Stomach (tissue), 9 donors: ENCODE data around the gene SZT2. TPM values are rescaled to one million over a fixed set of nuclear protein-coding genes. Genes with fewer than 3 reads are reported as not detected.
A peak's percentile ranks its signal among the peaks of the same experiment; 100 is the strongest.

ENCODE experiments used
- DNase-seq, 2 donors: peaks; one replicate each; pipeline versions ENCODE4 v3.0.0 to v3.0.0-alpha.2; 2013 to 2019
- H3K27ac ChIP-seq, 5 donors: fragments of 200-600 bp in 4 of 5; sonication (generic) in 4 of 5; one replicate each; pipeline ENCODE4 v1.5.1; 2013 to 2019; ENCODE audit warnings: mild to moderate bottlenecking in 1 of 5, moderate library complexity in 1 of 5
- H3K27me3 ChIP-seq, 3 donors: fragments of 200-600 bp; sonication (generic); one replicate each; pipeline ENCODE4 v1.5.1; 2017 to 2019; ENCODE audit warnings: mixed run types in 1 of 3
- H3K36me3 ChIP-seq, 4 donors: fragments of 200-600 bp; sonication (generic); 1 replicate in 3 of 4; 2 replicates in 1 of 4; pipeline ENCODE4 v1.5.1; 2016 to 2019
- H3K4me1 ChIP-seq, 4 donors: fragments of 200-600 bp; sonication (generic); one replicate each; pipeline ENCODE4 v1.5.1; 2016 to 2019
- H3K4me3 ChIP-seq, 4 donors: fragments of 200-600 bp; sonication (generic) in 3 of 4; one replicate each; pipeline ENCODE4 v1.5.1; 2016 to 2019; ENCODE audit warnings: mild to moderate bottlenecking in 1 of 4
- H3K9me3 ChIP-seq, 4 donors: fragments of 200-600 bp; sonication (generic); one replicate each; pipeline ENCODE4 v1.5.1; 2016 to 2019
- EP300 ChIP-seq: sonication (generic); formaldehyde crosslinking; IDR thresholded peaks from one replicate; pipeline ENCODE4 v1.6.1; 2017; ENCODE audit warnings: antibody characterized with exemption
- POLR2A ChIP-seq, 4 donors: fragments of 450-650 bp; IDR thresholded peaks; one replicate each; pipeline ENCODE4 v1.6.1; 2016; ENCODE audit warnings: antibody characterized with exemption in 4 of 4, control low read depth in 2 of 4, mild to moderate bottlenecking in 1 of 4, moderate library complexity in 1 of 4
- POLR2AphosphoS5 ChIP-seq, 3 donors: sonication (generic); formaldehyde crosslinking; IDR thresholded peaks; one replicate each; pipeline ENCODE4 v1.6.1; 2016; ENCODE audit warnings: antibody characterized with exemption in 3 of 3
- WGBS, 5 donors: extraction: QIAGEN DNeasy Blood & Tissue Kit in 3 of 5; methylation state at CpG; one replicate each; pipeline versions ENCODE4 v1.1.5 to v1.1.7; 2013 to 2018; 5-methylcytosine and 5-hydroxymethylcytosine counted together
- intact Hi-C: fragments of 100-400 bp; cut with DNase I; formaldehyde crosslinking; loops from one replicate; pipeline ENCODE4 v1.15.1; 2023; ENCODE audit warnings: low total_unique reads
- polyA plus RNA-seq, 3 donors: library from polyadenylated mRNA; stranded (reverse); fragments of 200-250 nt; gene quantifications; one replicate each; pipeline ENCODE4 v1.2.3, GENCODE V29; 2013
- total RNA-seq, 5 donors: library from RNA; depleted of rRNA; stranded (reverse); fragments of >200 nt; gene quantifications; one replicate each; pipeline versions ENCODE4 v1.1.0 to v1.2.3, GENCODE V29; 2014 to 2016
- TF ChIP-seq, protein P1 (sequence below), 7 experiments: fragments of 450-650 bp in 4 of 7; fragments of 200-600 bp in 3 of 7; sonication (generic) in 3 of 7; IDR thresholded peaks; one replicate each; pipeline ENCODE4 v1.5.1; 2016 to 2019; ENCODE audit warnings: antibody characterized with exemption in 7 of 7, control low read depth in 2 of 7, mild to moderate bottlenecking in 1 of 7
- donor health status: healthy with polysubstance abuse.
- donor health status: Bipolar disorder and iron deficiency.
- donor health status: healthy.

The SZT2 gene
- total and polyA plus RNA-seq, 8 donors, result 4.9 to 69.3 (median 52.9) TPM

DNA sequence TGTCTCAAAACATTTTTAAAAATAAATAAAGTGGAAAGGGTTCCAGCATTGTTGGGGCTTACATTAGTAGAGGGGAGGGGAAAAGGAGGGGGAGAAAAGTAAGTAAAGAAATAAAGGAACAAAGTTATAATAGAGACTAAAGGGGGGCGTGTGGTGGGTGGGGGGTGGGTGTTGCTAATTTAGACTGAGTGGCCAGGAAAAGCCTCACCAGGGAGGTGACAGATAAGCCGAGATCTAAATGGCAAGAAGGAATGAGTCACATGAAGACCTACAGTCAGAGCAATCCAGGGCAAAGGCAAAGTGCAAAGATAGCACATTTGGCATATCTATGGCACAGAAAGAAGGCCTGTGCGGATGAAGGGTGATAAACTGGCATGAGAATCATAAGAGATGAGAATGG, 44.6 kb upstream of the SZT2 start:
- Histone ChIP-seq H3K4me3 (no peak overlapping the region), H3K27ac (peak overlapping the region in 4 of 5 donors; percentile 20 to 57 (median 33)), H3K4me1 (peaks cover 7 to 39% (median 23%) of the 10 kb centered on the region in 4 donors), H3K27me3 (no peaks in the 10 kb centered on the region), H3K9me3 (no peaks in the 10 kb centered on the region), H3K36me3 (no peaks in the 10 kb centered on the region)
- DNase-seq, result peak in 1 of 2 donors; percentile 67
- TF ChIP-seq, protein P1, sequence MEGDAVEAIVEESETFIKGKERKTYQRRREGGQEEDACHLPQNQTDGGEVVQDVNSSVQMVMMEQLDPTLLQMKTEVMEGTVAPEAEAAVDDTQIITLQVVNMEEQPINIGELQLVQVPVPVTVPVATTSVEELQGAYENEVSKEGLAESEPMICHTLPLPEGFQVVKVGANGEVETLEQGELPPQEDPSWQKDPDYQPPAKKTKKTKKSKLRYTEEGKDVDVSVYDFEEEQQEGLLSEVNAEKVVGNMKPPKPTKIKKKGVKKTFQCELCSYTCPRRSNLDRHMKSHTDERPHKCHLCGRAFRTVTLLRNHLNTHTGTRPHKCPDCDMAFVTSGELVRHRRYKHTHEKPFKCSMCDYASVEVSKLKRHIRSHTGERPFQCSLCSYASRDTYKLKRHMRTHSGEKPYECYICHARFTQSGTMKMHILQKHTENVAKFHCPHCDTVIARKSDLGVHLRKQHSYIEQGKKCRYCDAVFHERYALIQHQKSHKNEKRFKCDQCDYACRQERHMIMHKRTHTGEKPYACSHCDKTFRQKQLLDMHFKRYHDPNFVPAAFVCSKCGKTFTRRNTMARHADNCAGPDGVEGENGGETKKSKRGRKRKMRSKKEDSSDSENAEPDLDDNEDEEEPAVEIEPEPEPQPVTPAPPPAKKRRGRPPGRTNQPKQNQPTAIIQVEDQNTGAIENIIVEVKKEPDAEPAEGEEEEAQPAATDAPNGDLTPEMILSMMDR (IDR thresholded peaks at IDR 0.05), result no peak
- TF ChIP-seq POLR2AphosphoS5 (IDR thresholded peaks at IDR 0.05), result peak in 2 of 3 donors; percentile 20 to 70
- 28 to 44% (median 29%) methylated on average over 3 of the region's 3 CpGs for WGBS, 5 donors
- intact Hi-C loops, result no loop called here

GRCh38 chr1:43346636-43347035, 43.1 kb upstream of the SZT2 start:
- no peak overlapping the region for H3K4me3 ChIP-seq
- no peaks in the 10 kb centered on the region for H3K9me3 ChIP-seq
- 91 to 93% (median 91%) methylated on average over 4 to 5 of the region's 5 CpGs for WGBS, 5 donors
- peak in 1 of 2 donors; percentile 13 for DNase-seq
- no peaks in the 10 kb centered on the region for H3K36me3 ChIP-seq
- TF ChIP-seq POLR2A (IDR thresholded peaks at IDR 0.05) (no peak), EP300 (no peak), POLR2AphosphoS5 (IDR thresholded peaks at IDR 0.05) (no peak)
- TF ChIP-seq, protein P1 (IDR thresholded peaks at IDR 0.05), result no peak
- intact Hi-C loops, result no loop called here
- H3K27me3 ChIP-seq, result no peaks in the 10 kb centered on the region
- H3K4me1 ChIP-seq, result peaks cover 7 to 43% (median 25%) of the 10 kb centered on the region in 4 donors
- no peak overlapping the region for H3K27ac ChIP-seq

GRCh38 chr1:43348343-43348808, 41.3 kb upstream of the SZT2 start:
- 14 to 37% (median 24%) methylated on average over 9 to 22 of the region's 22 CpGs for WGBS, 5 donors
- DNase-seq, result peak in 1 of 2 donors; percentile 84

GRCh38 chr1:43348809-43349593, 40.7 kb upstream of the SZT2 start:
- intact Hi-C loops, result no loop called here
- peak overlapping the region; percentile 88 to 97 (median 93) for H3K27ac ChIP-seq
- WGBS, 5 donors, result 7 to 25% (median 13%) methylated on average over 26 to 72 of the region's 72 CpGs
- peak overlapping the region; percentile 53 to 55 (median 54) for H3K4me3 ChIP-seq
- peaks cover 7 to 43% (median 25%) of the 10 kb centered on the region in 4 donors for H3K4me1 ChIP-seq
- DNase-seq, result peak; percentile 96 to 97
- TF ChIP-seq EP300 (no peak), POLR2AphosphoS5 (IDR thresholded peaks at IDR 0.05) (peak; percentile 49 to 89 (median 88)), POLR2A (IDR thresholded peaks at IDR 0.05) (peak in 1 of 4 donors; percentile 24)
- TF ChIP-seq, protein P1 (IDR thresholded peaks at IDR 0.05), result no peak
- no peaks in the 10 kb centered on the region for H3K27me3 ChIP-seq
- H3K36me3 ChIP-seq, result no peaks in the 10 kb centered on the region
- H3K9me3 ChIP-seq, result no peaks in the 10 kb centered on the region

More at GRCh38 chr1:43348343-43348808, 41.3 kb upstream of the SZT2 start:
- no peaks in the 10 kb centered on the region for H3K27me3 ChIP-seq
- H3K27ac ChIP-seq, result peak overlapping the region; percentile 88 to 97 (median 93)
- peaks cover 7 to 43% (median 25%) of the 10 kb centered on the region in 4 donors for H3K4me1 ChIP-seq
- no peaks in the 10 kb centered on the region for H3K9me3 ChIP-seq
- intact Hi-C loops, result no loop called here
- peak overlapping the region; percentile 53 to 55 (median 54) for H3K4me3 ChIP-seq
- no peaks in the 10 kb centered on the region for H3K36me3 ChIP-seq
- TF ChIP-seq POLR2AphosphoS5 (IDR thresholded peaks at IDR 0.05), result no peak
- TF ChIP-seq EP300, result no peak
- TF ChIP-seq POLR2A (IDR thresholded peaks at IDR 0.05), result no peak
- TF ChIP-seq, protein P1 (IDR thresholded peaks at IDR 0.05), result no peak
